Fibroblast of lung (primary cell): ENCODE results near the gene B9D1. TPM values are rescaled to one million over a fixed set of nuclear protein-coding genes. Genes with fewer than 3 reads are reported as not detected.

ENCODE experiments used
- DNase-seq, 2 donors: peaks; one replicate each; pipeline versions ENCODE4 v3.0.0 to v3.0.0-alpha.2; 2010; ENCODE audit warnings: low read depth in 2 of 2
- H2AFZ ChIP-seq: 2 replicates; pipeline ENCODE4 v1.5.1; 2012; ENCODE audit warnings: low read length, control low read depth, inconsistent platforms
- H3K27ac ChIP-seq: 2 replicates; pipeline ENCODE4 v1.5.1; 2011; ENCODE audit warnings: low read length, control low read depth; ENCODE audit not compliant: insufficient read depth
- H3K27me3 ChIP-seq: 2 replicates; pipeline ENCODE4 v1.5.1; 2011; ENCODE audit warnings: mild to moderate bottlenecking, low read length; ENCODE audit not compliant: control insufficient read depth, insufficient read depth
- H3K36me3 ChIP-seq: 2 replicates; pipeline ENCODE4 v1.5.1; 2011; ENCODE audit warnings: low read length; ENCODE audit not compliant: control insufficient read depth, insufficient read depth
- H3K4me1 ChIP-seq: 2 replicates; pipeline ENCODE4 v1.5.1; 2011; ENCODE audit warnings: low read length; ENCODE audit not compliant: control insufficient read depth, insufficient read depth; ENCODE audit errors: extremely low read depth
- H3K4me2 ChIP-seq: 2 replicates; pipeline ENCODE4 v1.5.1; 2011; ENCODE audit warnings: low read length, control low read depth; ENCODE audit not compliant: insufficient read depth; ENCODE audit errors: extremely low read depth
- H3K4me3 ChIP-seq, 4 experiments: fragments of 200-600 bp in 1 of 4; sonication (generic) in 1 of 4; replicated peaks in 1 of 4; 2 replicates each; pipeline ENCODE4 v1.5.1; 2011 to 2016; ENCODE audit warnings: low read length in 4 of 4, low read depth in 3 of 4, mild to moderate bottlenecking in 3 of 4, control low read depth in 2 of 4, inconsistent platforms in 1 of 4, mixed read lengths in 1 of 4; ENCODE audit not compliant: insufficient read depth in 1 of 4; ENCODE audit errors: control extremely low read depth in 1 of 4
- H3K79me2 ChIP-seq: 2 replicates; pipeline ENCODE4 v1.5.1; 2012; ENCODE audit warnings: mild to moderate bottlenecking, low read length, inconsistent platforms; ENCODE audit not compliant: control insufficient read depth, insufficient read depth
- H3K9ac ChIP-seq: 2 replicates; pipeline ENCODE4 v1.5.1; 2011; ENCODE audit warnings: mild to moderate bottlenecking, low read length, control low read depth; ENCODE audit not compliant: insufficient read depth
- H3K9me3 ChIP-seq: 2 replicates; pipeline ENCODE4 v1.5.1; 2012; ENCODE audit warnings: low read depth, low read length; ENCODE audit not compliant: control insufficient read depth, insufficient read depth
- H4K20me1 ChIP-seq: 2 replicates; pipeline ENCODE4 v1.5.1; 2011; ENCODE audit warnings: low read length; ENCODE audit not compliant: control insufficient read depth, insufficient read depth; ENCODE audit errors: extremely low read depth
- CTCF ChIP-seq, 2 donors: IDR thresholded peaks in 1 of 2; conservative IDR thresholded peaks in 1 of 2; 1 replicate in 1 of 2; 2 replicates in 1 of 2; pipeline ENCODE4 v1.5.1; 2011 to 2012; ENCODE audit warnings: low read length in 2 of 2, control low read depth in 1 of 2, inconsistent platforms in 1 of 2, low read depth in 1 of 2, mild to moderate bottlenecking in 1 of 2
- EZH2 ChIP-seq: IDR thresholded peaks from 2 replicates; pipeline ENCODE4 v1.5.1; 2012; ENCODE audit warnings: low read length, control low read depth, mild to moderate bottlenecking; ENCODE audit errors: missing control alignments
- polyA plus RNA-seq, 2 donors: library from polyadenylated mRNA; depleted of rRNA in 1 of 2; stranded (reverse) in 1 of 2; unstranded in 1 of 2; fragments of >200 nt; gene quantifications; 2 replicates each; pipeline ENCODE4 v1.2.1, GENCODE V29; 2011 to 2012; ENCODE audit warnings: missing spikeins in 1 of 2
- total RNA-seq: library from RNA; depleted of rRNA; stranded (reverse); fragments of >200 nt; gene quantifications from 2 replicates; pipeline ENCODE4 v1.2.1, GENCODE V29; 2014

The B9D1 gene
- total and polyA plus RNA-seq, 2 donors (not counting 1 experiment from before 2014, with no cell fraction given) = 35.7 to 38.5 TPM

- Histone ChIP-seq H3K4me1 (peaks cover 7% of the 10 kb centered on the region), H3K27me3 (no peaks in the 10 kb centered on the region), H3K4me2 (no peak overlapping the region), H3K9me3 (no peaks in the 10 kb centered on the region), H3K4me3 (no peak overlapping the region), H4K20me1 (no peaks in the 10 kb centered on the region), H3K79me2 (peaks cover 2% of the 10 kb centered on the region), H3K27ac (no peak overlapping the region), H3K36me3 (no peaks in the 10 kb centered on the region), H2AFZ (no peak overlapping the region), H3K9ac (no peak overlapping the region)
- DNase-seq = no peak
- no peak for TF ChIP-seq EZH2
- no peak for TF ChIP-seq CTCF (conservative IDR thresholded peaks at IDR 0.05 in 1 of 2, IDR thresholded peaks at IDR 0.05 in 1 of 2; ENCODE audit: low read depth in 1 of 2, low read length in 2 of 2)
Observed at GRCh38 chr17:19301973-19302372, 60.5 kb downstream of the B9D1 start.

- no peak for DNase-seq
- H4K20me1 ChIP-seq = no peaks in the 10 kb centered on the region
- H3K27me3 ChIP-seq = no peaks in the 10 kb centered on the region
- H3K4me3 ChIP-seq = no peak overlapping the region
- no peak overlapping the region for H2AFZ ChIP-seq
- H3K4me2 ChIP-seq = no peak overlapping the region
- H3K9me3 ChIP-seq = no peaks in the 10 kb centered on the region
- TF ChIP-seq EZH2 (no peak), CTCF (conservative IDR thresholded peaks at IDR 0.05 in 1 of 2, IDR thresholded peaks at IDR 0.05 in 1 of 2; ENCODE audit: low read depth in 1 of 2, low read length in 2 of 2) (no peak)
- H3K36me3 ChIP-seq = no peaks in the 10 kb centered on the region
- peaks cover 2% of the 10 kb centered on the region for H3K79me2 ChIP-seq
- no peak overlapping the region for H3K27ac ChIP-seq
- peaks cover 7% of the 10 kb centered on the region for H3K4me1 ChIP-seq
- H3K9ac ChIP-seq = no peak overlapping the region
Observed at GRCh38 chr17:19301274-19301951, 61.1 kb downstream of the B9D1 start.

- no peak overlapping the region for H2AFZ ChIP-seq
- no peaks in the 10 kb centered on the region for H3K9me3 ChIP-seq
- no peak overlapping the region for H3K4me2 ChIP-seq
- H3K36me3 ChIP-seq = no peaks in the 10 kb centered on the region
- H4K20me1 ChIP-seq = no peaks in the 10 kb centered on the region
- no peak overlapping the region for H3K27ac ChIP-seq
- no peak for TF ChIP-seq EZH2
- TF ChIP-seq CTCF (conservative IDR thresholded peaks at IDR 0.05 in 1 of 2, IDR thresholded peaks at IDR 0.05 in 1 of 2; ENCODE audit: low read depth in 1 of 2, low read length in 2 of 2) = no peak
- peaks cover 7% of the 10 kb centered on the region for H3K4me1 ChIP-seq
- no peak for DNase-seq
- peaks cover 2% of the 10 kb centered on the region for H3K79me2 ChIP-seq
- no peak overlapping the region for H3K4me3 ChIP-seq
- H3K9ac ChIP-seq = no peak overlapping the region
- H3K27me3 ChIP-seq = no peaks in the 10 kb centered on the region
Observed at GRCh38 chr17:19299866-19300265, 62.7 kb downstream of the B9D1 start.
